ENCODE data around the gene GAPDH. TPM values are rescaled to one million over a fixed set of nuclear protein-coding genes. Genes with fewer than 3 reads are reported as not detected.
A peak's percentile ranks its signal among the peaks of the same experiment; 100 is the strongest.

The GAPDH gene
- polyA plus RNA-seq, 1 experiment, result 9,160 TPM

- no peaks in the 10 kb centered on the region for H3K27me3 ChIP-seq (ENCODE audit: control insufficient read depth, insufficient read depth, low read length)
- ChIA-PET CTCF (interaction anchor here (0.6 to 4.2 kb wide), 5 partner anchors 11 to 224 kb away, joined by 3 to 103 read pairs (median 5); no protein-coding TSS in a partner anchor), POLR2A (interaction anchor here (0.7 to 7.7 kb wide), 10 partner anchors 12 to 329 kb away, joined by 3 to 218 read pairs (median 5); partner anchors contain the start of genes IFFO1, MRPL51, VAMP1 and ZNF384)
- TF ChIP-seq, protein P1, sequence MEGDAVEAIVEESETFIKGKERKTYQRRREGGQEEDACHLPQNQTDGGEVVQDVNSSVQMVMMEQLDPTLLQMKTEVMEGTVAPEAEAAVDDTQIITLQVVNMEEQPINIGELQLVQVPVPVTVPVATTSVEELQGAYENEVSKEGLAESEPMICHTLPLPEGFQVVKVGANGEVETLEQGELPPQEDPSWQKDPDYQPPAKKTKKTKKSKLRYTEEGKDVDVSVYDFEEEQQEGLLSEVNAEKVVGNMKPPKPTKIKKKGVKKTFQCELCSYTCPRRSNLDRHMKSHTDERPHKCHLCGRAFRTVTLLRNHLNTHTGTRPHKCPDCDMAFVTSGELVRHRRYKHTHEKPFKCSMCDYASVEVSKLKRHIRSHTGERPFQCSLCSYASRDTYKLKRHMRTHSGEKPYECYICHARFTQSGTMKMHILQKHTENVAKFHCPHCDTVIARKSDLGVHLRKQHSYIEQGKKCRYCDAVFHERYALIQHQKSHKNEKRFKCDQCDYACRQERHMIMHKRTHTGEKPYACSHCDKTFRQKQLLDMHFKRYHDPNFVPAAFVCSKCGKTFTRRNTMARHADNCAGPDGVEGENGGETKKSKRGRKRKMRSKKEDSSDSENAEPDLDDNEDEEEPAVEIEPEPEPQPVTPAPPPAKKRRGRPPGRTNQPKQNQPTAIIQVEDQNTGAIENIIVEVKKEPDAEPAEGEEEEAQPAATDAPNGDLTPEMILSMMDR (IDR thresholded peaks at IDR 0.05; ENCODE audit: low read depth, low read length), result no peak
- DNase-seq (ENCODE audit: low read depth, low spot score), result no peak
- peaks cover 3% of the 10 kb centered on the region; the same call in 1 of the 2 replicates for H3K9me3 ChIP-seq (ENCODE audit: control insufficient read depth, insufficient read depth, low read length)
- peak overlapping the region; percentile 11 for H3K27ac ChIP-seq (ENCODE audit: low read depth, low read length)
- H3K4me3 ChIP-seq (ENCODE audit: low read depth, low read length), result no peak overlapping the region
Observed at GRCh38 chr12:6539314-6539682, 5.0 kb downstream of the GAPDH start.

DNA sequence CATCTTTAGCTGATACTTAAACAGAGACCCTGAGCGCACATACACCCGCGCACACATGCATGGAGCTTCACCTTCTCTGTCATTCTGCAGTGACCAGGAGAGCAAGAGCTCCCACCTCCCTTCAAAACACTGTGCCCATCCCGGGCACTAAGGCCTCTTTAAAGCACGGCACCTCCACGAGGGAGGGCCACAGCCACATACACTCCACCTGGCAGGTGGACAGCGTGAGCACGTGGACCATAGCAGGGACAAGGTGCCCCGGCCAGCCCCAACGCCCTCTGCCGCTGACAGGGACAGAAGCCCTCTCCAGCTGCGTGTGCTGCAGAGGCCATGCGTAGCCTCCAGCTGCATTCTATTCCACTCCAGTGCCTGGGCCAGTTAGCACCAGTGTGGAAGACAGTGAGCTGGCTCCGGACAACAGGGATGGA, 5.4 kb downstream of the GAPDH start:
- H3K9me3 ChIP-seq (ENCODE audit: control insufficient read depth, insufficient read depth, low read length), result peaks cover 3% of the 10 kb centered on the region; the same call in 1 of the 2 replicates
- peak overlapping the region; percentile 83 for H3K27ac ChIP-seq (ENCODE audit: low read depth, low read length)
- H3K4me3 ChIP-seq (ENCODE audit: low read depth, low read length), result no peak overlapping the region
- no peak for DNase-seq (ENCODE audit: low read depth, low spot score)
- no peaks in the 10 kb centered on the region for H3K27me3 ChIP-seq (ENCODE audit: control insufficient read depth, insufficient read depth, low read length)
- ChIA-PET POLR2A (interaction anchor here (0.9 to 7.7 kb wide), 8 partner anchors 12 to 328 kb away, joined by 3 to 218 read pairs (median 6); partner anchors contain the start of genes IFFO1, MRPL51, VAMP1 and ZNF384), CTCF (interaction anchor here (0.6 to 4.2 kb wide), 6 partner anchors 11 to 551 kb away, joined by 3 to 103 read pairs (median 4); no protein-coding TSS in a partner anchor)
- TF ChIP-seq, protein P1 (IDR thresholded peaks at IDR 0.05; ENCODE audit: low read depth, low read length), result no peak

DNA sequence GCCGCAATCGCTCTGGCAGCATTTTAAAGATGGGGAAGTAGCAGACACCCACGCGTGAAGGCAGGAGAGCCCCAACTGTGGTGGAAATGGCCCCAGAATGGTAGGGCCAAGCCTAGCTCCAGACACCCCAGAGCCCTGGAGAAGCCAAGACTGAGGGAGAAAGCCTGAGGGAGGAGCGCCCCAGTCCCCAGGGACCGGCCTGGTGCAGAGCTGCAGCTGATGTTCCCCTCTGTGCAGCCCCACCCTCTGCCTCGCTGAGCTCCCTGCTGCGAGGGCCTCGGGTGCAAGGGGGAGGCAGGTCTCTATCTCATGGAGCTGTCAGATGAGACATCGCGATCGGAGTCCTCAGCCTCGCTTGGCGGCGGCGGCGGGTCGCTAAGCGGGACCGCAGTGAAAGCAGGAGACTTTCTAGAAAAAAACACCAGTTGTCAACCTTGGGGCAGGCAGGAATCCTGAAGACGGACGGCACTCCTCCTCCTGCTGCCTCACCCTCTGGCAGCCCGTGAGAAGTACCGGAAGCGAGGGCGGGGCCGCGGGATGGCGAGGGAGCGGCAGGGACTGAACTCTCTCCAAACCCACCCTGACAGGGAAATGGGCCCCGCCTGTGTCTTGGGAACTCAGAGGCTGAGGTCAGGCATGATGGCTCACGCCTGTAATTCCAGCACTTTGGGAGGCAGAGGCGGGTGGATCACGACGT, 6.0 kb downstream of the GAPDH start:
- peaks cover 2% of the 10 kb centered on the region; the same call in 1 of the 2 replicates for H3K9me3 ChIP-seq (ENCODE audit: control insufficient read depth, insufficient read depth, low read length)
- CTCF ChIA-PET, result interaction anchor here (0.7 to 4.2 kb wide), 5 partner anchors 10 to 551 kb away, joined by 3 to 103 read pairs (median 5); no protein-coding TSS in a partner anchor
- peak overlapping the region; percentile 83 for H3K27ac ChIP-seq (ENCODE audit: low read depth, low read length)
- TF ChIP-seq, protein P1 (IDR thresholded peaks at IDR 0.05; ENCODE audit: low read depth, low read length), result no peak
- POLR2A ChIA-PET, result interaction anchor here (0.9 to 7.7 kb wide), 6 partner anchors 11 to 328 kb away, joined by 4 to 218 read pairs (median 8); partner anchors contain the start of genes IFFO1, VAMP1 and ZNF384
- no peaks in the 10 kb centered on the region for H3K27me3 ChIP-seq (ENCODE audit: control insufficient read depth, insufficient read depth, low read length)
- H3K4me3 ChIP-seq (ENCODE audit: low read depth, low read length), result 0 out of 2 replicates have a peak overlapping the region, but pooled peaks have one; percentile 7
- peak; percentile 75 for DNase-seq (ENCODE audit: low read depth, low spot score)

DNA sequence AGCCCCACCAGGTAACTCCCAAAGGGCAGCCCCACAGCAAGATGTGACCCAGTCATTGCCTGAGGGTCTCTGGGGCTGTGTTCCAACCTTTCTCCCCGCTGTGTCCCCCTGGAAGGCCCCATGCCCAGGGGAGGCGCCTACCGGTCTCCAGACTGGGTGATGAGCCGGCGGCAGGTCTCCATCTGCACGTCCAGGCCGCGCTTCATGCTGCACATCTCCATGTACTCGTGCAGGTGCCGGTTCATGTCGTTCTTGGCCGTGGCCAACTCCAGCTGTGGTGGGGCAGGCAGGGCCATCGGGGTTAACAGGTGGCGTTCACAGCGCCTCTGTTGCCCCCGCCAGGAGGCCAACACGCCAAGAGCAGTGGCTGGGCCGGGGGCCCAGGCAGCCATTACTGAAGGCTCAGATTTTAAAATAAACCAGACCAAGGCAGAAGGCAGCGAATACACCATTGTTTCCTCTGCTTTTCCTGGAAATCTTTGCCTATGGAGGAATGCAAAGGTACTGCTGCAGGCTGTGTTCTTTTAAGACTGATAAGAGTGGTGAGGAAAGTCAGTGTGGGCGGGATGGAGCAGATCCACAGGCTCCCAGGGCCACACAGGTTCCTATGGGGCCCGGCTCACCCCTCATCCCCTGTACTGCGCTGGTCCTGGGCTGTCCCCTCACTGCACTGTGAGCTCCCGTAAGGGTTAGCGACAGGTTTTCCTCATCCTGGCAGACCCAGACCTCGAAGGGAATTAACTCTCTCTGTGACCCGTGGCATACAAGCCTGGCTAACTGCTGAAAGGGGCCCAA, 7.3 kb downstream of the GAPDH start:
- ChIA-PET POLR2A (interaction anchor here (0.5 to 7.7 kb wide), 2 partner anchors 10 to 159 kb away, joined by 4 to 218 read pairs; partner anchors contain the start of gene IFFO1), CTCF (interaction anchor here (4.2 kb wide), 1 partner anchor 9 kb away, joined by 103 read pairs; no protein-coding TSS in a partner anchor)
- Histone ChIP-seq H3K4me3 (ENCODE audit: low read depth, low read length) (no peak overlapping the region), H3K9me3 (ENCODE audit: control insufficient read depth, insufficient read depth, low read length) (no peaks in the 10 kb centered on the region), H3K27ac (ENCODE audit: low read depth, low read length) (peak overlapping the region; percentile 83), H3K27me3 (ENCODE audit: control insufficient read depth, insufficient read depth, low read length) (no peaks in the 10 kb centered on the region)
- TF ChIP-seq, protein P1 (IDR thresholded peaks at IDR 0.05; ENCODE audit: low read depth, low read length), result no peak
- no peak for DNase-seq (ENCODE audit: low read depth, low spot score)

Data from AG04450 (cell line).